Astrocyte of the spinal cord (primary cell): ENCODE results near the gene ELL.
A peak's percentile ranks its signal among the peaks of the same experiment; 100 is the strongest.

ENCODE experiments used
- DNase-seq: peaks from one replicate; pipeline ENCODE4 v3.0.0; 2011; ENCODE audit warnings: low read depth, low spot score
- H3K4me3 ChIP-seq: 2 replicates; pipeline ENCODE4 v1.5.1; 2011; ENCODE audit warnings: low read depth, mild to moderate bottlenecking, low read length, moderate library complexity
- in situ Hi-C: cut with HindIII; loops from 2 replicates; pipeline ENCODE4 v1.10.0; 2017; ENCODE audit warnings: low sequenced_read_pairs
- TF ChIP-seq, protein P1 (sequence below): IDR thresholded peaks from 2 replicates; pipeline ENCODE4 v1.5.1; 2012; ENCODE audit warnings: low read depth, mild to moderate bottlenecking, low read length, inconsistent platforms

ELL gene

DNA sequence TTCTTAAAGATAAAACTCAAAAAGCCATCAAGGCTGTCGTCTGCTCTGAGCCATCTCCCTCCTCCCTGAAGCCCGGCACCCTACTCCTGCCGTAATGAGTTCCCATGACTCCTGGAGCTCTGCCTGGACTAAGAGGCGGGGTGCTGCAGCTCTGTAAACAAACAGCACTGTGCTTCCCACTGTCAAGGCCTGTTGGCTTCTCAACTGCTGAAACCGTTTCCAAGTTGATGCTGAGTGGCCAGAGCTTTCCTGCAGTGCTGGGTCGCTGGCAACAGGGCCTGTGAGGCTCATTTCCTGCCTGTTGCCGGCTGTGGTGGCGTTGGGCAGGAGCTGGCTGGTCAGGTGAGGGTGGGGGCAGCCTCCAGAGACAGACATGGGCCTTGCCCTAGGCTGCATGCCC is 57.2 kb downstream of the ELL start:
- peak; percentile 91 for DNase-seq
- in situ Hi-C loops: no loop called here
- H3K4me3 ChIP-seq: no peak overlapping the region
- TF ChIP-seq, protein P1, sequence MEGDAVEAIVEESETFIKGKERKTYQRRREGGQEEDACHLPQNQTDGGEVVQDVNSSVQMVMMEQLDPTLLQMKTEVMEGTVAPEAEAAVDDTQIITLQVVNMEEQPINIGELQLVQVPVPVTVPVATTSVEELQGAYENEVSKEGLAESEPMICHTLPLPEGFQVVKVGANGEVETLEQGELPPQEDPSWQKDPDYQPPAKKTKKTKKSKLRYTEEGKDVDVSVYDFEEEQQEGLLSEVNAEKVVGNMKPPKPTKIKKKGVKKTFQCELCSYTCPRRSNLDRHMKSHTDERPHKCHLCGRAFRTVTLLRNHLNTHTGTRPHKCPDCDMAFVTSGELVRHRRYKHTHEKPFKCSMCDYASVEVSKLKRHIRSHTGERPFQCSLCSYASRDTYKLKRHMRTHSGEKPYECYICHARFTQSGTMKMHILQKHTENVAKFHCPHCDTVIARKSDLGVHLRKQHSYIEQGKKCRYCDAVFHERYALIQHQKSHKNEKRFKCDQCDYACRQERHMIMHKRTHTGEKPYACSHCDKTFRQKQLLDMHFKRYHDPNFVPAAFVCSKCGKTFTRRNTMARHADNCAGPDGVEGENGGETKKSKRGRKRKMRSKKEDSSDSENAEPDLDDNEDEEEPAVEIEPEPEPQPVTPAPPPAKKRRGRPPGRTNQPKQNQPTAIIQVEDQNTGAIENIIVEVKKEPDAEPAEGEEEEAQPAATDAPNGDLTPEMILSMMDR: no peak

DNA sequence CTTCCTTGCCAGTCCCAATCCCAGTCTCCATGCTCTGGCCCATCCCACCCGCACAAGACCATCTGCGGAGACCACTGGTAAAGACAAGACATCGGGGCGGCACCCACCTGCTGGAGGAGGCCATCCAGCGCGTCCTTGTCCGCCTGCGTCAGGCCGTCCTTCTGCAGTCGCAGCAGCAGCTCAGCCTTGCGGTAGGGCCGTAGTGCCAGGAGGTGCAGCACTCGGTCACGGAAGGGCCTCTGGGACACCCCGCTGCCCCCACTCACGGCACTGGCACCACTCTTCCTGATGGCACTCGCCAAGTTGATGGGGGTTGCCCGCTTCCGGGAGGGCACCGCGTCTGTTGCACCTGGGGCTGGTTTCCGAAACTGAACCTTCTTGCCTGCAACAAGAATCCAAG is 60.4 kb downstream of the ELL start:
- TF ChIP-seq, protein P1: no peak
- DNase-seq: no peak
- no peak overlapping the region for H3K4me3 ChIP-seq
- in situ Hi-C loops: no loop called here

DNA sequence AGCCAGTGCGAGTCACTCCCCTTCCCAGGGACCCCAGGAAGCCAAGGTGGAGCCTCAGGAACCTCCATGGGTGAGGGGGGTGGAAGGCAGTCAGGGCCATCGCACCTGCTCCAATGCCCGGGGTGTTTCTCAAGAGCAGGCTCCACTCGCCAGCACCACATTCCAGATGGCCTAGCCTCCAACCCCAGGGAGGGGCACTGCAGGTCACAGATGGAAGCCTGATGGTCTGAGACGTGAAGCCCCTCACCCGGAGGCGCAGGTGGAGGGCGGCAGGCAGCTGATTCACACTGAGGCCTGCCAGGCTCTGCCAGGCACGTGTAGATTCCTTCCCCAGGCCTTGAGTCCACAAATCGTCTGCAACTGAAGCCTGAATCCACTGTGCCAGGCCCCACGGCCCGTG is 61.0 kb downstream of the ELL start:
- in situ Hi-C loops: no loop called here
- H3K4me3 ChIP-seq: no peak overlapping the region
- no peak for DNase-seq
- TF ChIP-seq, protein P1: no peak

DNA sequence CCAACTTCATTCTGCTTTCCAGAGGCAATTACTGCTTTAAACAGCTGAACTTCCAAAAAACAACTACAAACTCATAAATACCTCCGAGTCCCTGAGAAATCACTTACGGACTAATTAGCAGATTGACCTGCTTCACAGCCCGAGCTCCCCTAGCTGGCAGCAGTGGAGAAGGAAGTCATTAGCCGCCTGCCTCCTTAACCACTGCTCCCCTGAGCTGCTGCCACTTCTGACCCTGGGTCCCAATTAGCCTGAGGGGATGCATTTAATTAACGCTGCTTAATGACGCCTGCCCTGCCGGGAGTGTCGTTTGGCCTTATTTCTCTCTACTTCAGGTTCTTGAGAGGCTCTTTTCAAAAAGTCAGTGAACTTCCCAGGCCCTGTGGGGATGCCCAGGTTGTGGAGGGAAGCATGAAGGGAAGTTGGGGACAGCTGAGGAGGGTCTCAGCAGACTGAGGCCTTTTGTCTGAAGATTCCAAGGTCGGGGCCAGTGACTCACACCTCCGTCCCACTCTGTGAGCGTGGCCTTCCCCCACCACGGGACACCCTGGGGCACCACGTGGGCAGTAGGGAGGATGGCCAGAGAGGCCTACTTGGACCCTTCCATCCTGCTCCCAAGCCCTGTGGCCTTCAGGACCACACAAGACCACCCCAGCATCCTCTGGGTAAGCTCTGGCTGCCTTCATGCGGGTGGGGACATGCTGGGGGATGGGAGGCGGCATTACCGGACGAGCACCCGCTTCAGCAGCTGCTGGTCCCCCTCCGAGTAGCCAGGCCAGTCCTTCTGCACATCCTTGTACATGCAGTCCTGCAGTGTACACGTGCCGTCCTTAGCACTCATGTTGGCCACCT is 64.2 kb downstream of the ELL start:
- no peak overlapping the region for H3K4me3 ChIP-seq
- TF ChIP-seq, protein P1: no peak
- DNase-seq: no peak
- in situ Hi-C loops: no loop called here

DNA sequence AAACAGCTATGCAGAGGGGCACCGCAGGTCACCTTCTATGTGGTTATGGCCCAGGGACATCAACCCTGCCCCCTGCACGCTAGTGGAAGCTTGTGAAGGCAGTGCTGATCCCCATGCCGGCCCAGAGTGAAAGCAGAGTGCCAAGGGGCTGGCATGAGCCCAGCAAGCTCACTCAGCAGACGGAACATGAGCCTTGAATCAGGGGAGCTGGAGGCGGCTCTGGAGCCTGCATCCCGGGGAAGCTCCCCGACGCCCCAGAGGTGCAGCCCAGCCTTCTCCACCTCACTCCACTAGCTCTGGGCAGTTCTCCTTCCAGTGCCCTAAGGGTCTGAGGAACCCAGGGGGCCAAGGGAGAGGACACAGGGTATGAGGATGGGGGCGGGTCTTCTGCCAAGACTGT is 64.9 kb downstream of the ELL start:
- TF ChIP-seq, protein P1: no peak
- H3K4me3 ChIP-seq: no peak overlapping the region
- DNase-seq: no peak
- in situ Hi-C loops: no loop called here

DNA sequence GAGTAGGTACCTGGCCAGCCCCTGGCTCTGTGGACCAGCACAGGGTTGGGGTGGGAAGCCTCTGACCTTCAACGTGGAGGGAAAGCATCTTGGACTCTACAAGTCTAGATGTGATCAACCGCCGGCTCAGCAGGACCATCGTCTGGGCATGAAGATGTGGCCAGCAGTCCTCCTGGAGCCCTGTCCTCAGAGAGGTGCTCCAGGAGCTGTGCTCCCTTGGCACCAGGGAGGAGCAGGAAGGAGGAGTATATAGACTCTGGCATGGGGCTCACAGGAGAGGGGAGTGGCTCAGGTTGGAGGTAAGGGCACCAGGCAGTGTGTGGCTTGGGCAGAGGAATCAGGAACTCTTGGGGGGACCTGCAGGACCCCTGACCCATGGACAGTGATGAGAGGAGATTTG is 65.6 kb downstream of the ELL start:
- in situ Hi-C loops: no loop called here
- no peak overlapping the region for H3K4me3 ChIP-seq
- DNase-seq: no peak
- TF ChIP-seq, protein P1: no peak
